LNCAP (cell line): Measurements from ENCODE around the gene CAMP.

Experiments
- CTCF ChIP-seq: fragments of 450-650 bp; IDR thresholded peaks from 2 replicates; pipeline ENCODE4 v1.5.1; 2017; ENCODE audit warnings: mild to moderate bottlenecking

CAMP gene

GRCh38 chr3:48233542-48233941 is 10.2 kb downstream of the CAMP start:
- TF ChIP-seq CTCF, result no peak

- TF ChIP-seq CTCF, result no peak
Observed at GRCh38 chr3:48236531-48236930, 13.2 kb downstream of the CAMP start.

DNA sequence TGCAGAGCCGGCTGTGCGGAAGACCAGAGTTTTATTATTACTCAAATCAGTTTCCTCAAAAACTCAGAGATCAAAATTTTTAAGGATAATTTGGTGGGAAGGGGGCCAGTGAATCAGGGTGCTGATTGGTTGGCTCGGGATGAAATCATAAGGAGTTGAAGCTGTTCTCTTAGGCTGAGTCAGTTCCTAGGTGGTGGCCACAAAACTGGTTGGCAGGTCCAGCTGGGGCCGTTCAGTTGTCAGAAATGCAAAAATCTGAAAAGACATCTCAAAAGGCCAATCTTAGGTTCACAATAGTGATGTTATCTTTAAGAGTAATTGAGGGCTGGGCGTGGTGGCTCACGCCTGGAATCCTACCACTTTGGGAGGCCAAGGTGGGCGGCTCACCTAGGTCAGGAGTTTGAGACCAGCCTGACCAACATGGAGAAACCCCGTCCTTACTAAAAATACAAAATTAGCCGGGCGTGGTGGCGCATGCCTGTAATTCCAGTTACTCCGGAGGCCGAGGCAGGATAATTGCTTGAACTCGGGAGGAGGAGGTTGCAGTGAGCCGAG is 15.3 kb downstream of the CAMP start:
- TF ChIP-seq CTCF, result no peak

DNA sequence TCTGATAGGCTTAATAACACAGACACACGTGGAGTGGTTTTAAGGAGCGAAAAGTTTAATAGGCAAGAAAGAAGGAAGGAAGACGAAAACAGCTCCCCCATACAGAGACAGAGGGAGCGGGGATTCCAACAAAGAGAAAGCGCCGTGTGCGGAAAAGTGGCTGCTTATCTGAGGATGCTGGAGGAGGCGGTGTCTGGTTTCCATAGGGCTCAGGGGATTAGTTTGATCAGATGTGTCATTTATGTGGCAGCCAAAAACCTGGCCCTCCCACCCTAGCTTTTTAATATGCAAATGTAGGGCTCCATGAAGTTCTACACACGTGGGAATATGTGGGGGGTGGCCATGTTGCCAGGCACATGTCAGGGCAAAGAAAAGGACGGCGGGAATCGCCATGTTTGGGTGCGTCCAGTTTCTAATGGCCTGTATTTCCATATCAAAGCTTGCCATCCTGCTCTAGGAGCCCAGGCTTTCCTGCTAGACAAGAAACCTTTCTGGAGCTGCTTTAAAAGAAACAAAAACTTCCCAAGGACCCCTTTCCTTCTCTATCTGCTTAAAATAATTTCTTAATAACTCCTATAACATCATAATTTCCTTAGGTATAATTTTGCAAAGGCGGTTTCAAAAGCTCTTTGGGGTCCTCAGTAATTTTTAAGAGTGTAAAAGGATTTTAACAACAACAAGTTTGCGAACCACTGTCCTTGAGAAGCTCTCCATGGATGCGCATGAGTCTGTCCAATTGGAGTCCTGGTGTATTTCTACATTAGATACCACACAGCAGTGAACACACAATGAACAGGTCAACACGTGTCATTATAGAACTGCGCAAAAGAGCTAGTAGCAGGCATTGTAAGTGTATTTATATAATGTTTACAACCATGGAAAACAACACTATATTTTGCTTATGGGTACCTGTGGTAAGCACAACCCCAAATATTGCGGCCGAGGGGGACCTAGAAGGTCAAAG is 17.0 kb downstream of the CAMP start:
- no peak for TF ChIP-seq CTCF

DNA sequence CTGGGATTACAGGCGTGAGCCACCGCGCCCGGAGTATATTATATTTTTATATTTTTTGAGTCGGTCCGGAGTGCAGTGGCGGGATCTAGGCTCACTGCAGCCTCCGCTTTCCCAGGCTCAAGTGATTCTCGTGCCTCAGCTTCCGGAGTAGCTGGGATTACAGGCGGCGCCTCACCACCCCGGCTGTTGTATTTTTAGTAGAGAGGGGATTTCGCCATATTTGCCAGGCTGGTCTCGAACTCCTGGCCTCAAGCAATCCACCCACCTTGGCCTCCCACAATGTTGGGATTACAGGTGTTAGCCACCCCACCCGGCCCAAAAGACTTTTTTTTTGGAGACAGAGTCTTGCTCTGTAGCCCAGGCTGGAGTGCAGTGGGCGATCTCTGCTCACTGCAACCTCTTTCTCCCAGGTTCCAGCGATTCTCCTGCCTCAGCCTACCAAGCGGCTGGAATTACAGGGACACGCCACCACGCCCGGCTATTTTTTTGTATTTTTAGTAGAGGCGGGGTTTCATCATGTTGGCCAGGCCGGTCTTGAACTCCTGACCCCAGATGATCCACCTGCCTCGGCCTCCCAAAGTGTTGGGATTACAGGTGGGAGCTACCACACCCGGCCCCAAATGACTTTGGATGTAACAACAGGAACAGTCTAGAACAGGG is 18.6 kb downstream of the CAMP start:
- TF ChIP-seq CTCF, result no peak

DNA sequence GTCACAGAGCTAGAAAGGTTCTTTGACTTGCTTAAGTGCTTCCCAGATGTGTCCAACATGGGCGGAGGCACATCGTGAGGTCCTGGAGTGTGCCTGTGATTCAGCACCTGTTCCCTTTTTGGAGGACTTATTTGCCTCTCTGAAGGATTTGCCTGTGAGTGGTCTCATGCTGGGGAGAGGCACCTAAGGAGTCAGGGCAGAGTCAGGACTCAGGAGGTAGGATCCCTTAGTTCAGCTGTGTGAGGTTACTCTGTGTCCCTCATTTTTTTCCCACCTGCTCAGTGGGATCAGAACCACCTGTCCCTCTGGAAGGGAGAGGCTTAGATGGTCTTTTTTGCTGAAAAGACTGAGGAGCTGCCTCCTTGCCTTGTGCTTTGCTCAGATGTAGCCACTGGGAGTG is 20.6 kb downstream of the CAMP start:
- no peak for TF ChIP-seq CTCF

- no peak for TF ChIP-seq CTCF
Observed at GRCh38 chr3:48244461-48244860, 21.2 kb downstream of the CAMP start.
